ENCODE data around the gene MAP3K20. TPM values are rescaled to one million over a fixed set of nuclear protein-coding genes. Genes with fewer than 3 reads are reported as not detected.
A peak's percentile ranks its signal among the peaks of the same experiment; 100 is the strongest.

MAP3K20 gene
- total and polyA plus RNA-seq, 2 of the 4 experiments (the other 2 are of a cell fraction), result 27.5 to 84.4 TPM

GRCh38 chr2:173136067-173136466 is 60.4 kb downstream of the MAP3K20 start:
- in situ Hi-C loops (cut with MboI; ENCODE audit: low sequenced_read_pairs), result no loop called here
- Histone ChIP-seq H3K4me2 (ENCODE audit: low read depth, low read length) (peak overlapping the region; percentile 85; the same call in 1 of the 2 replicates), H3K4me1 (ENCODE audit: control insufficient read depth, insufficient read depth, low read length) (peaks cover 19% of the 10 kb centered on the region), H2BK5ac (ENCODE audit: low read depth, low read length, poor library complexity, severe bottlenecking) (no peak overlapping the region), H2AK5ac (ENCODE audit: low read depth, low read length) (no peak overlapping the region), H3K79me1 (ENCODE audit: low read depth in 1 of 2, low read length in 2 of 2) (peaks cover 36 to 67% of the 10 kb centered on the region in 2 experiments), H4K91ac (ENCODE audit: insufficient read depth, low read depth, low read length) (no peak overlapping the region), H3K14ac (replicated peaks; ENCODE audit: low read depth, low read length) (peak overlapping the region; percentile 61; the same call in 1 of the 2 replicates), H2BK120ac (ENCODE audit: low read depth, low read length) (peak overlapping the region; percentile 29; the same call in 1 of the 2 replicates), H3K4ac (ENCODE audit: low read depth, low read length) (peak overlapping the region; percentile 45; the same call in 1 of the 2 replicates), H2BK20ac (ENCODE audit: low read depth, low read length) (peak overlapping the region; percentile 39; the same call in 1 of the 2 replicates), H4K8ac (ENCODE audit: low read depth in 2 of 2, low read length in 2 of 2) (no peak overlapping the region), H3K4me3 (ENCODE audit: insufficient read depth, low read depth, low read length) (no peak overlapping the region), H3K9me3 (ENCODE audit: control insufficient read depth, insufficient read depth, low read length) (no peaks in the 10 kb centered on the region), H2AFZ (replicated peaks; ENCODE audit: low read length, poor library complexity) (no peak overlapping the region), H3K9me1 (ENCODE audit: insufficient read depth, low read length) (peaks cover 3% of the 10 kb centered on the region; the same call in 1 of the 2 replicates), H3K23ac (ENCODE audit: low read depth, low read length) (peak overlapping the region; percentile 68; the same call in 1 of the 2 replicates), H3K18ac (ENCODE audit: low read depth, low read length) (peak overlapping the region; percentile 9; the same call in 1 of the 2 replicates), H2AK9ac (replicated peaks; ENCODE audit: low read depth, low read length, poor library complexity) (no peak overlapping the region), H2BK15ac (ENCODE audit: low read depth, low read length) (no peak overlapping the region), H3K56ac (ENCODE audit: extremely low read depth, insufficient read depth, low read length) (no peak overlapping the region), H3K36me3 (ENCODE audit: control insufficient read depth, insufficient read depth, low read length) (peaks cover 1% of the 10 kb centered on the region; the same call in 1 of the 2 replicates), H4K5ac (ENCODE audit: low read depth, low read length) (no peak overlapping the region), H4K20me1 (ENCODE audit: insufficient read depth, low read length) (no peaks in the 10 kb centered on the region), H3K9ac (ENCODE audit: low read depth, low read length) (no peak overlapping the region; the same call in 1 of the 2 replicates), H3K27ac (ENCODE audit: insufficient read depth, low read length) (no peak overlapping the region), H3K27me3 (ENCODE audit: control insufficient read depth, insufficient read depth, low read length) (no peaks in the 10 kb centered on the region)
- DNase-seq (no peak), ATAC-seq (ENCODE audit: low read depth) (no peak)
- dilution Hi-C loops (cut with HindIII; ENCODE audit: low sequenced_read_pairs, unreplicated experiment), result no loop called here
- no CpG with 5 or more reads among the region's 2 CpGs for WGBS, 2 experiments (ENCODE audit: extremely low coverage in 2 of 2, insufficient read length in 1 of 2)
- POLR2A ChIA-PET (ENCODE audit: unreplicated experiment), result no interaction called here
- CTCF ChIA-PET, result no interaction called here
- TF ChIP-seq POLR2A (IDR thresholded peaks at IDR 0.05; ENCODE audit: low read depth, low read length) (no peak), CHD1 (IDR thresholded peaks at IDR 0.05; ENCODE audit: low read depth, low read length) (no peak), RCOR1 (IDR thresholded peaks at IDR 0.05; ENCODE audit: insufficient replicate concordance, low read length) (no peak)
- BruUV-seq (replicated peaks), result no TSS peak
- intact Hi-C loops (cut with micrococcal nuclease), result no loop called here
